Measurements from ENCODE around the gene SLX9.

Gene SLX9

DNA sequence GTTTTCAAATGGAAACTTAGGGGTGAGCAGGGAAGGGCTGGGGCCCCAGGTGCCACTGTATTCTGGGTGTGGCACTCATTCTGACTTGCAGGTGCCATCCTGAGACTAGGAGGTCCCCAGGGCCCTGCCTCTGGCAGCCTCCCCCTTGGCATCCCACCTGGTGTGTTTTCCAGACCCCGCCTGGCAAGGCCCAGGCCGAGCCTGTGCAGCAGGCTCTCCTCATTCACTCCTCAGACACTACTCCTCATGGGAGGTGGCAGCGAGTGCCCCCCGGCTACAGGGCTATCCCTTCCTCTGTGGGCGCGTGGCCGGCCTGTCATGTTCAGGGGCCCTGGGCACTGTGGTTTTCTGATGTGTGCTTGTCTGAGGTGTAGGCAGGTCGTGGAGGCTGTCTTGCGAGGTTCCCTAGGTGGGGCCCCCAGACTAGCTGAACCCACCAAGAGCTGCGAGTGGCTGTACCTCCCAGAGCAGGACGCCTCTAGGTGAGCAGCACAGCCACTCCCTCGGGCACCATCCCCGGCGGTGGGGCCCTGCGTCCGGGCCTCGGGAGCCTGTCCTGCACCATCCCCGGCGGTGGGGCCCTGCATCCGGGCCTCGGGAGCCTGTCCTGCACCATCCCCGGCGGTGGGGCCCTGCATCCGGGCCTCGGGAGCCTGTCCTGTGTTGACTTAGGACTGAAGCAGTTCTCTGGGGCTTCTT, 13.2 kb downstream of the SLX9 start:
- TF ChIP-seq POLR2AphosphoS5 (IDR thresholded peaks at IDR 0.05; ENCODE audit: low read depth) (no peak), GABPA (IDR thresholded peaks at IDR 0.05; ENCODE audit: low read depth) (no peak), SPI1 (IDR thresholded peaks at IDR 0.05; ENCODE audit: borderline replicate concordance, low read depth) (no peak)
- TF ChIP-seq, protein P1, sequence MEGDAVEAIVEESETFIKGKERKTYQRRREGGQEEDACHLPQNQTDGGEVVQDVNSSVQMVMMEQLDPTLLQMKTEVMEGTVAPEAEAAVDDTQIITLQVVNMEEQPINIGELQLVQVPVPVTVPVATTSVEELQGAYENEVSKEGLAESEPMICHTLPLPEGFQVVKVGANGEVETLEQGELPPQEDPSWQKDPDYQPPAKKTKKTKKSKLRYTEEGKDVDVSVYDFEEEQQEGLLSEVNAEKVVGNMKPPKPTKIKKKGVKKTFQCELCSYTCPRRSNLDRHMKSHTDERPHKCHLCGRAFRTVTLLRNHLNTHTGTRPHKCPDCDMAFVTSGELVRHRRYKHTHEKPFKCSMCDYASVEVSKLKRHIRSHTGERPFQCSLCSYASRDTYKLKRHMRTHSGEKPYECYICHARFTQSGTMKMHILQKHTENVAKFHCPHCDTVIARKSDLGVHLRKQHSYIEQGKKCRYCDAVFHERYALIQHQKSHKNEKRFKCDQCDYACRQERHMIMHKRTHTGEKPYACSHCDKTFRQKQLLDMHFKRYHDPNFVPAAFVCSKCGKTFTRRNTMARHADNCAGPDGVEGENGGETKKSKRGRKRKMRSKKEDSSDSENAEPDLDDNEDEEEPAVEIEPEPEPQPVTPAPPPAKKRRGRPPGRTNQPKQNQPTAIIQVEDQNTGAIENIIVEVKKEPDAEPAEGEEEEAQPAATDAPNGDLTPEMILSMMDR (IDR thresholded peaks at IDR 0.05; ENCODE audit: insufficient read depth, low read length) = no peak
- TF ChIP-seq, protein P2, sequence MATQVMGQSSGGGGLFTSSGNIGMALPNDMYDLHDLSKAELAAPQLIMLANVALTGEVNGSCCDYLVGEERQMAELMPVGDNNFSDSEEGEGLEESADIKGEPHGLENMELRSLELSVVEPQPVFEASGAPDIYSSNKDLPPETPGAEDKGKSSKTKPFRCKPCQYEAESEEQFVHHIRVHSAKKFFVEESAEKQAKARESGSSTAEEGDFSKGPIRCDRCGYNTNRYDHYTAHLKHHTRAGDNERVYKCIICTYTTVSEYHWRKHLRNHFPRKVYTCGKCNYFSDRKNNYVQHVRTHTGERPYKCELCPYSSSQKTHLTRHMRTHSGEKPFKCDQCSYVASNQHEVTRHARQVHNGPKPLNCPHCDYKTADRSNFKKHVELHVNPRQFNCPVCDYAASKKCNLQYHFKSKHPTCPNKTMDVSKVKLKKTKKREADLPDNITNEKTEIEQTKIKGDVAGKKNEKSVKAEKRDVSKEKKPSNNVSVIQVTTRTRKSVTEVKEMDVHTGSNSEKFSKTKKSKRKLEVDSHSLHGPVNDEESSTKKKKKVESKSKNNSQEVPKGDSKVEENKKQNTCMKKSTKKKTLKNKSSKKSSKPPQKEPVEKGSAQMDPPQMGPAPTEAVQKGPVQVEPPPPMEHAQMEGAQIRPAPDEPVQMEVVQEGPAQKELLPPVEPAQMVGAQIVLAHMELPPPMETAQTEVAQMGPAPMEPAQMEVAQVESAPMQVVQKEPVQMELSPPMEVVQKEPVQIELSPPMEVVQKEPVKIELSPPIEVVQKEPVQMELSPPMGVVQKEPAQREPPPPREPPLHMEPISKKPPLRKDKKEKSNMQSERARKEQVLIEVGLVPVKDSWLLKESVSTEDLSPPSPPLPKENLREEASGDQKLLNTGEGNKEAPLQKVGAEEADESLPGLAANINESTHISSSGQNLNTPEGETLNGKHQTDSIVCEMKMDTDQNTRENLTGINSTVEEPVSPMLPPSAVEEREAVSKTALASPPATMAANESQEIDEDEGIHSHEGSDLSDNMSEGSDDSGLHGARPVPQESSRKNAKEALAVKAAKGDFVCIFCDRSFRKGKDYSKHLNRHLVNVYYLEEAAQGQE (IDR thresholded peaks at IDR 0.05; ENCODE audit: insufficient replicate concordance, low read depth) = no peak
- Histone ChIP-seq H3K27ac (replicated peaks) (no peak overlapping the region), H3K4me3 (replicated peaks; ENCODE audit: insufficient read depth, low read length) (no peak overlapping the region), H3K27me3 (ENCODE audit: insufficient read depth, poor library complexity, severe bottlenecking) (no peaks in the 10 kb centered on the region)
- no peak for DNase-seq (ENCODE audit: low read depth in 1 of 2, low spot score in 1 of 2)

DNA sequence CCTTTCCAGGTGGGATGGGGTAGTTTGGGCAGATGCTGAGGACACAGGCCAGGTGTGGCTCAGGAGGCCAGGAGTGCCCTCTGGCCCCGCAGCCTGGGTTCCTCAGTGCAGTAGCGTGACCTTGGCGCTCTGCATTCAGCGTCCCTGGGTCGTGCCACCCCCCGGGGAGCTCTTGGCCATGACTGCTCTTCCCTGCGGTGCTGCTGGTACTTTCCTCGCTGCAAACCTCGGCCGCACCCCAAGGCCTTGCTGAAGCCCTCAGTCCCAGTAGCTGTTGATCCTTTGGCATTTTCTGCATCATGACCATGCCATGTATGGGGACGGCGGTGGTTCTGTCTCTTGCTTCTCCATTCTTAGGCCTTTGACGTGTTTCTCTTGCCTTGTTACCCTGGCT, 13.8 kb downstream of the SLX9 start:
- Histone ChIP-seq H3K27me3 (ENCODE audit: insufficient read depth, poor library complexity, severe bottlenecking) (no peaks in the 10 kb centered on the region), H3K27ac (replicated peaks) (no peak overlapping the region), H3K4me3 (replicated peaks; ENCODE audit: insufficient read depth, low read length) (no peak overlapping the region)
- TF ChIP-seq POLR2AphosphoS5 (IDR thresholded peaks at IDR 0.05; ENCODE audit: low read depth) = no peak
- no peak for TF ChIP-seq SPI1 (IDR thresholded peaks at IDR 0.05; ENCODE audit: borderline replicate concordance, low read depth)
- TF ChIP-seq, protein P1 (IDR thresholded peaks at IDR 0.05; ENCODE audit: insufficient read depth, low read length) = no peak
- TF ChIP-seq GABPA (IDR thresholded peaks at IDR 0.05; ENCODE audit: low read depth) = no peak
- TF ChIP-seq, protein P2 (IDR thresholded peaks at IDR 0.05; ENCODE audit: insufficient replicate concordance, low read depth) = no peak
- no peak for DNase-seq (ENCODE audit: low read depth in 1 of 2, low spot score in 1 of 2)

DNA sequence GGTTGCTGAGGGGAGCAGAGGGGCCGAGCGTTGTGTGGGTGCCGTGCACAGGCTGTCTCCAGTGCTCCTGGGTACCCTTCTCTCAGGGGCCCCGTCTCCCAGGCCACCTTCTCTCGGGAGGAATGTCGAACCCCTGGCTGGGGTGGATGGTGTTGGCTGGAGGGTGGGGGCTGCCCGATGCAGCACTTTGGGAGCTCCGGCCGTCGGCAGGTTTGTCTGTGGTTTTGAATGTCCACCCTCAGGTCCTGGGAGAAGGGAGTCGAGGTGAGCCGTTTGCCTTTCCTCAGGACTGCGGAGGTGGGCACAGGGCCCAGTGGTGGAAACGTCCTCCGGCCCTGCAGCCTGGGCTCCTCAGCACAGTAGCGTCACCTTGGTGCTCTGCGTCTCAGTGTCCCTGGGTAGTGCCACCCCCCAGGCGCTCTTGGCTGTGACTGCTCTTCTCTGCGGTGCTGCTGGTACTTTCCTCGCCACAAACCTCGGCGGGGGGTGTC, 14.5 kb downstream of the SLX9 start:
- Histone ChIP-seq H3K4me3 (replicated peaks; ENCODE audit: insufficient read depth, low read length) (no peak overlapping the region), H3K27ac (replicated peaks) (no peak overlapping the region), H3K27me3 (ENCODE audit: insufficient read depth, poor library complexity, severe bottlenecking) (no peaks in the 10 kb centered on the region)
- TF ChIP-seq, protein P1 (IDR thresholded peaks at IDR 0.05; ENCODE audit: insufficient read depth, low read length) = no peak
- TF ChIP-seq GABPA (IDR thresholded peaks at IDR 0.05; ENCODE audit: low read depth) (no peak), POLR2AphosphoS5 (IDR thresholded peaks at IDR 0.05; ENCODE audit: low read depth) (no peak), SPI1 (IDR thresholded peaks at IDR 0.05; ENCODE audit: borderline replicate concordance, low read depth) (no peak)
- TF ChIP-seq, protein P2 (IDR thresholded peaks at IDR 0.05; ENCODE audit: insufficient replicate concordance, low read depth) = no peak
- DNase-seq (ENCODE audit: low read depth in 1 of 2, low spot score in 1 of 2) = no peak

Measured in HL-60 (cell line).